PC-9 (cell line): ENCODE measurements around the gene PCSK9.

Source experiments
- CTCF ChIP-seq: fragments of 200-600 bp; sonication (generic); conservative IDR thresholded peaks from 2 replicates; pipeline ENCODE4 v1.6.1; 2017; ENCODE audit warnings: mixed run types, antibody characterized with exemption, mild to moderate bottlenecking, moderate library complexity
- EZH2 ChIP-seq: fragments of 200-600 bp; sonication (generic); IDR thresholded peaks from 2 replicates; pipeline ENCODE4 v1.8.0; 2017; ENCODE audit warnings: antibody characterized with exemption, low read depth

GRCh38 chr1:55073187-55073916, 34.0 kb downstream of the PCSK9 start:
- TF ChIP-seq CTCF (no peak), EZH2 (no peak)
